Activated B cell treated with CpG ODN at 0.5 μM for 24 hours (primary cell): Measurements from ENCODE around the gene GET3. TPM values are rescaled to one million over a fixed set of nuclear protein-coding genes. Genes with fewer than 3 reads are reported as not detected.
A peak's percentile ranks its signal among the peaks of the same experiment; 100 is the strongest.
"Not testable (repeated sequence)": the region's sequence is repeated elsewhere in the genome, so short reads cannot be mapped to it uniquely, and the experiment has no call there.

Experiments
- ATAC-seq: fragments of 200-7000 bp; cut with Tn5 transposase; one replicate; pipeline ENCODE4 v1.10.0; 2021; ENCODE audit warnings: low read depth, mild to moderate bottlenecking, moderate library complexity
- CTCF ChIA-PET: fragments of 350-600 bp; sonication (Branson Sonifier 250); formaldehyde crosslinking; loops from one replicate; lab custom pipeline; 2021; ENCODE audit warnings: antibody characterized with exemption; lab: Charles Lee
- POLR2A ChIA-PET: fragments of 350-600 bp; sonication (Branson Sonifier 250); formaldehyde crosslinking; loops from one replicate; lab custom pipeline; 2021; ENCODE audit warnings: antibody characterized with exemption; lab: Charles Lee
- DNase-seq: peaks from one replicate; pipeline ENCODE4 v3.0.0; 2022
- H3K27ac Mint-ChIP-seq: one replicate; pipeline ENCODE4 v1.8.0; 2020; ENCODE audit warnings: mixed read lengths
- H3K27me3 Mint-ChIP-seq: one replicate; pipeline ENCODE4 v1.8.0; 2021; ENCODE audit warnings: mixed read lengths
- H3K36me3 Mint-ChIP-seq: one replicate; pipeline ENCODE4 v1.8.0; 2021; ENCODE audit warnings: low read depth, mixed read lengths
- H3K4me1 Mint-ChIP-seq: one replicate; pipeline ENCODE4 v1.8.0; 2021; ENCODE audit warnings: mixed read lengths
- H3K4me3 Mint-ChIP-seq: one replicate; pipeline ENCODE4 v1.8.0; 2020; ENCODE audit warnings: mild to moderate bottlenecking, mixed read lengths
- H3K9me3 Mint-ChIP-seq: one replicate; pipeline ENCODE4 v1.8.0; 2020; ENCODE audit warnings: mixed read lengths
- CTCF ChIP-seq: fragments of 200-600 bp; IDR thresholded peaks from one replicate; pipeline ENCODE4 v1.8.0; 2022; ENCODE audit warnings: antibody characterized with exemption, mild to moderate bottlenecking
- intact Hi-C: fragments of 100-400 bp; cut with micrococcal nuclease; formaldehyde crosslinking; loops from one replicate; pipeline ENCODE4 v1.15.1; 2024
- total RNA-seq: library from RNA; stranded (reverse); gene quantifications from 2 replicates; pipeline ENCODE4 v1.2.3, GENCODE V29; 2022

Gene GET3
- total RNA-seq, 1 donor from 2014 or later: 59.6 TPM

- intact Hi-C loops: no loop called here
- Mint-ChIP-seq H3K36me3 (peaks cover 13% of the 10 kb centered on the region), H3K4me1 (peaks cover 11% of the 10 kb centered on the region), H3K9me3 (no peaks in the 10 kb centered on the region), H3K4me3 (no peak overlapping the region), H3K27me3 (no peaks in the 10 kb centered on the region), H3K27ac (no peak overlapping the region)
- ChIA-PET POLR2A (interaction anchor here (3.7 kb wide), 1 partner anchor 14 kb away, joined by 69 read pairs; the partner anchor contains the start of gene DHPS), CTCF (no interaction called here)
- no peak for TF ChIP-seq CTCF
- no peak for ATAC-seq
- DNase-seq: no peak
These were observed 42.2 kb upstream of the GET3 start for GRCh38 chr19:12695096-12695495.

- intact Hi-C loops: no loop called here
- Mint-ChIP-seq H3K27me3 (no peaks in the 10 kb centered on the region), H3K36me3 (peaks cover 13% of the 10 kb centered on the region), H3K4me3 (peak overlapping the region; percentile 91), H3K27ac (peak overlapping the region; percentile 56), H3K4me1 (peaks cover 11% of the 10 kb centered on the region), H3K9me3 (no peaks in the 10 kb centered on the region)
- ATAC-seq (no peak), DNase-seq (no peak)
- no peak for TF ChIP-seq CTCF
- CTCF ChIA-PET: interaction anchor here (2.0 kb wide), 1 partner anchor 65 kb away, joined by 6 read pairs; no protein-coding TSS in a partner anchor
- POLR2A ChIA-PET: interaction anchor here (3.7 kb wide), 1 partner anchor 14 kb away, joined by 69 read pairs; the partner anchor contains the start of gene DHPS
These were observed 41.8 kb upstream of the GET3 start for GRCh38 chr19:12695514-12695913.

GRCh38 chr19:12695997-12696365, 41.3 kb upstream of the GET3 start:
- H3K4me3 Mint-ChIP-seq: peak overlapping the region; percentile 91
- peaks cover 11% of the 10 kb centered on the region for H3K4me1 Mint-ChIP-seq
- peaks cover 17% of the 10 kb centered on the region for H3K36me3 Mint-ChIP-seq
- no peak for DNase-seq
- ChIA-PET CTCF (interaction anchor here (0.8 to 2.0 kb wide), 3 partner anchors 64 to 100 kb away, joined by 3 to 6 read pairs (median 3); no protein-coding TSS in a partner anchor), POLR2A (interaction anchor here (0.8 to 3.7 kb wide), 16 partner anchors 14 to 243 kb away, joined by 3 to 69 read pairs (median 4); partner anchors contain the start of genes DHPS, GET3, JUNB and MAN2B1)
- H3K27ac Mint-ChIP-seq: peak overlapping the region; percentile 56
- TF ChIP-seq CTCF: no peak
- H3K9me3 Mint-ChIP-seq: no peaks in the 10 kb centered on the region
- H3K27me3 Mint-ChIP-seq: no peaks in the 10 kb centered on the region
- intact Hi-C loops: loop anchor here (1.0 kb wide), 5 partner anchors 15 to 49 kb away; partner anchors contain the start of genes DHPS and TRIR
- ATAC-seq: no peak

GRCh38 chr19:12696366-12697335, 40.6 kb upstream of the GET3 start, which contains the start of gene FBXW9:
FBXW9 (minus strand) TSS chr19:12696631; CDS start chr19:12696581, 50 bp downstream.
- TF ChIP-seq CTCF: no peak
- Mint-ChIP-seq H3K4me3 (peak within 1 kb of the TSS; percentile 91), H3K4me1 (peaks cover 11% of the 10 kb centered on the region), H3K36me3 (peaks cover 22% of the 10 kb centered on the region), H3K9me3 (no peaks in the 10 kb centered on the region), H3K27ac (peak within 1 kb of the TSS; percentile 97), H3K27me3 (no peaks in the 10 kb centered on the region)
- ATAC-seq: peak; percentile 88
- POLR2A ChIA-PET: interaction anchor here (0.5 to 3.7 kb wide), 20 partner anchors 13 to 242 kb away, joined by 3 to 69 read pairs (median 4); partner anchors contain the start of genes DHPS, GCDH, GET3 and JUNB
- intact Hi-C loops: loop anchor here (1.0 kb wide), 5 partner anchors 15 to 49 kb away; partner anchors contain the start of genes DHPS and TRIR
- CTCF ChIA-PET: interaction anchor here (0.8 to 2.0 kb wide), 3 partner anchors 64 to 99 kb away, joined by 3 to 6 read pairs (median 3); no protein-coding TSS in a partner anchor
- peak; percentile 98 for DNase-seq

- H3K4me1 Mint-ChIP-seq: peaks cover 11% of the 10 kb centered on the region
- H3K27me3 Mint-ChIP-seq, intact Hi-C loops, ATAC-seq, H3K9me3 Mint-ChIP-seq, DNase-seq: not testable (repeated sequence)
- CTCF ChIA-PET: interaction anchor here (2.0 kb wide), 1 partner anchor 63 kb away, joined by 6 read pairs; no protein-coding TSS in a partner anchor
- POLR2A ChIA-PET: interaction anchor here (0.5 to 3.7 kb wide), 8 partner anchors 16 to 146 kb away, joined by 3 to 69 read pairs (median 6); partner anchors contain the start of genes DHPS, MAN2B1, TNPO2 and TRIR
- H3K4me3 Mint-ChIP-seq: peak overlapping the region; percentile 32
- peaks cover 29% of the 10 kb centered on the region for H3K36me3 Mint-ChIP-seq
- H3K27ac Mint-ChIP-seq: peak overlapping the region; percentile 97
These were observed 39.9 kb upstream of the GET3 start for GRCh38 chr19:12697425-12697824.
